IMR-90 (cell line): ENCODE measurements around the gene TM7SF2. TPM values are rescaled to one million over a fixed set of nuclear protein-coding genes. Genes with fewer than 3 reads are reported as not detected.

Experiments
- ATAC-seq: fragments of 200-7000 bp; cut with Tn5 transposase; 2 replicates; pipeline ENCODE4 v1.9.1; 2020; ENCODE audit warnings: low read depth, mild to moderate bottlenecking, moderate library complexity
- BruUV-seq: library from RNA; stranded (reverse); fragments of 400-500 nt; replicated peaks from 2 replicates; lab custom pipeline; 2021; lab: Mats Ljungman, UMichigan
- CTCF ChIA-PET: fragments of 300-600 bp; formaldehyde crosslinking; extraction: SDS; loops from one replicate; lab custom pipeline; 2021; ENCODE audit warnings: antibody characterized with exemption; lab: Yijun Ruan, JAX
- POLR2A ChIA-PET: fragments of 300-600 bp; sonication (Branson Sonifier 250); formaldehyde crosslinking; loops from one replicate; lab custom pipeline; 2022; ENCODE audit warnings: antibody characterized with exemption; ENCODE audit not compliant: unreplicated experiment; lab: Charles Lee
- DNase-seq: peaks from one replicate; pipeline ENCODE4 v3.0.0; 2013
- H2AFZ ChIP-seq: replicated peaks from 2 replicates; pipeline ENCODE3; 2013; ENCODE audit warnings: low read length, mild to moderate bottlenecking; ENCODE audit not compliant: poor library complexity
- H2AK5ac ChIP-seq: 2 replicates; pipeline ENCODE4 v1.6.1; 2013; ENCODE audit warnings: low read depth, low read length, inconsistent platforms
- H2AK9ac ChIP-seq: replicated peaks from 2 replicates; pipeline ENCODE3; 2013; ENCODE audit warnings: mild to moderate bottlenecking, low read depth, low read length, moderate library complexity; ENCODE audit not compliant: poor library complexity
- H2BK120ac ChIP-seq: 2 replicates; pipeline ENCODE4 v1.6.1; 2013; ENCODE audit warnings: low read depth, low read length, inconsistent platforms
- H2BK15ac ChIP-seq: 3 replicates; pipeline ENCODE4 v1.6.1; 2013; ENCODE audit warnings: low read depth, low read length, inconsistent platforms
- H2BK20ac ChIP-seq: 2 replicates; pipeline ENCODE4 v1.6.1; 2013; ENCODE audit warnings: low read depth, mild to moderate bottlenecking, inconsistent platforms, low read length, moderate library complexity
- H2BK5ac ChIP-seq: 2 replicates; pipeline ENCODE4 v1.6.1; 2013; ENCODE audit warnings: mild to moderate bottlenecking, low read depth, low read length, inconsistent platforms; ENCODE audit not compliant: poor library complexity, severe bottlenecking
- H3K14ac ChIP-seq: replicated peaks from 2 replicates; pipeline ENCODE4 v1.6.1; 2013; ENCODE audit warnings: low read depth, low read length, inconsistent platforms
- H3K18ac ChIP-seq: 2 replicates; pipeline ENCODE4 v1.6.1; 2013; ENCODE audit warnings: low read depth, low read length, control low read depth
- H3K23ac ChIP-seq: 2 replicates; pipeline ENCODE4 v1.6.1; 2013; ENCODE audit warnings: low read depth, low read length, inconsistent platforms
- H3K27ac ChIP-seq: 2 replicates; pipeline ENCODE4 v1.5.1; 2013; ENCODE audit warnings: mild to moderate bottlenecking, control low read depth, low read length; ENCODE audit not compliant: insufficient read depth
- H3K27me3 ChIP-seq: 2 replicates; pipeline ENCODE4 v1.6.1; 2013; ENCODE audit warnings: low read length; ENCODE audit not compliant: control insufficient read depth, insufficient read depth
- H3K36me3 ChIP-seq: 2 replicates; pipeline ENCODE4 v1.6.1; 2013; ENCODE audit warnings: low read length, mixed read lengths; ENCODE audit not compliant: control insufficient read depth, insufficient read depth
- H3K4ac ChIP-seq: 2 replicates; pipeline ENCODE4 v1.6.1; 2013; ENCODE audit warnings: low read depth, low read length, inconsistent platforms
- H3K4me1 ChIP-seq: 2 replicates; pipeline ENCODE4 v1.6.1; 2013; ENCODE audit warnings: low read length, mixed read lengths; ENCODE audit not compliant: control insufficient read depth, insufficient read depth
- H3K4me2 ChIP-seq: 2 replicates; pipeline ENCODE4 v1.6.1; 2013; ENCODE audit warnings: low read depth, mild to moderate bottlenecking, control low read depth, low read length, moderate library complexity
- H3K4me3 ChIP-seq: 2 replicates; pipeline ENCODE4 v1.5.1; 2013; ENCODE audit warnings: low read depth, mild to moderate bottlenecking, control low read depth, low read length, moderate library complexity; ENCODE audit not compliant: insufficient read depth
- H3K56ac ChIP-seq: 2 replicates; pipeline ENCODE4 v1.6.1; 2013; ENCODE audit warnings: low read length, inconsistent platforms; ENCODE audit not compliant: insufficient read depth; ENCODE audit errors: extremely low read depth
- H3K79me1 ChIP-seq, 2 experiments: 2 replicates each; pipeline ENCODE4 v1.6.1; 2013; ENCODE audit warnings: low read length in 2 of 2, inconsistent platforms in 1 of 2, low read depth in 1 of 2
- H3K9ac ChIP-seq: 2 replicates; pipeline ENCODE4 v1.6.1; 2013; ENCODE audit warnings: low read depth, low read length, control low read depth
- H3K9me1 ChIP-seq: 2 replicates; pipeline ENCODE4 v1.6.1; 2013; ENCODE audit warnings: low read length, inconsistent platforms; ENCODE audit not compliant: insufficient read depth
- H3K9me3 ChIP-seq: 2 replicates; pipeline ENCODE4 v1.6.1; 2013; ENCODE audit warnings: low read length; ENCODE audit not compliant: control insufficient read depth, insufficient read depth
- H4K20me1 ChIP-seq: 2 replicates; pipeline ENCODE4 v1.6.1; 2013; ENCODE audit warnings: low read length, inconsistent platforms; ENCODE audit not compliant: insufficient read depth
- H4K5ac ChIP-seq: 2 replicates; pipeline ENCODE4 v1.6.1; 2013; ENCODE audit warnings: mild to moderate bottlenecking, low read depth, low read length, control low read depth
- H4K8ac ChIP-seq, 2 experiments: 2 replicates each; pipeline ENCODE4 v1.6.1; 2013; ENCODE audit warnings: low read depth in 2 of 2, low read length in 2 of 2, control low read depth in 1 of 2, inconsistent platforms in 1 of 2
- H4K91ac ChIP-seq: 2 replicates; pipeline ENCODE4 v1.6.1; 2013; ENCODE audit warnings: low read depth, low read length, inconsistent platforms; ENCODE audit not compliant: insufficient read depth
- BHLHE40 ChIP-seq: fragments of 150-350 bp; IDR thresholded peaks from 2 replicates; pipeline ENCODE4 v1.6.1; 2016; ENCODE audit warnings: mild to moderate bottlenecking, low read depth, low read length
- CEBPB ChIP-seq: IDR thresholded peaks from 2 replicates; pipeline ENCODE4 v1.6.1; 2012; ENCODE audit warnings: low read depth, low read length, improper control_type of control experiment
- CHD1 ChIP-seq: IDR thresholded peaks from 2 replicates; pipeline ENCODE4 v1.6.1; 2012; ENCODE audit warnings: low read depth, low read length, improper control_type of control experiment
- ELK1 ChIP-seq: fragments of 150-350 bp; IDR thresholded peaks from 2 replicates; pipeline ENCODE4 v1.6.1; 2016; ENCODE audit warnings: low read depth, mild to moderate bottlenecking, low read length, moderate library complexity, borderline replicate concordance
- FOS ChIP-seq: fragments of 150-350 bp; IDR thresholded peaks from 2 replicates; pipeline ENCODE4 v1.6.1; 2016; ENCODE audit warnings: low read depth, low read length
- MAFK ChIP-seq: IDR thresholded peaks from 2 replicates; pipeline ENCODE4 v1.6.1; 2012; ENCODE audit warnings: low read depth, low read length, improper control_type of control experiment
- MAZ ChIP-seq: IDR thresholded peaks from 2 replicates; pipeline ENCODE4 v1.6.1; 2012; ENCODE audit warnings: low read depth, mild to moderate bottlenecking, low read length, improper control_type of control experiment, moderate library complexity, borderline replicate concordance
- MXI1 ChIP-seq: IDR thresholded peaks from 2 replicates; pipeline ENCODE4 v1.6.1; 2012; ENCODE audit warnings: low read depth, mild to moderate bottlenecking, low read length, moderate library complexity, borderline replicate concordance
- NFE2L2 ChIP-seq: fragments of 150-350 bp; IDR thresholded peaks from 2 replicates; pipeline ENCODE4 v1.6.1; 2016; ENCODE audit warnings: low read depth, mild to moderate bottlenecking, low read length
- POLR2A ChIP-seq: IDR thresholded peaks from 2 replicates; pipeline ENCODE4 v1.6.1; 2012; ENCODE audit warnings: mild to moderate bottlenecking, low read depth, low read length
- RAD21 ChIP-seq: IDR thresholded peaks from 2 replicates; pipeline ENCODE4 v1.6.1; 2012; ENCODE audit warnings: low read length, improper control_type of control experiment
- RCOR1 ChIP-seq: IDR thresholded peaks from 2 replicates; pipeline ENCODE4 v1.6.1; 2012; ENCODE audit warnings: mild to moderate bottlenecking, low read length, improper control_type of control experiment; ENCODE audit not compliant: insufficient replicate concordance
- RFX5 ChIP-seq: IDR thresholded peaks from 2 replicates; pipeline ENCODE4 v1.8.0; 2012; ENCODE audit warnings: low read depth, mild to moderate bottlenecking, low read length, moderate library complexity
- SMC3 ChIP-seq: fragments of 150-350 bp; IDR thresholded peaks from 2 replicates; pipeline ENCODE4 v1.6.1; 2016; ENCODE audit warnings: low read depth, mild to moderate bottlenecking, antibody characterized with exemption, low read length, moderate library complexity
- USF2 ChIP-seq: fragments of 150-350 bp; IDR thresholded peaks from 2 replicates; pipeline ENCODE4 v1.6.1; 2017; ENCODE audit warnings: mild to moderate bottlenecking, antibody characterized with exemption, low read length, low read depth
- WGBS, 2 experiments: methylation state at CpG; one replicate each; pipeline versions ENCODE4 v1.1.5 to v1.1.7; 2013; ENCODE audit warnings: missing lambda C conversion rate in 2 of 2; ENCODE audit not compliant: insufficient read length in 1 of 2; ENCODE audit errors: extremely low coverage in 2 of 2; 5-methylcytosine and 5-hydroxymethylcytosine counted together
- dilution Hi-C: fragments of 300-500 bp; cut with HindIII; formaldehyde crosslinking; loops from one replicate; pipeline ENCODE4 v1.14.3; 2018; ENCODE audit warnings: low sequenced_read_pairs; ENCODE audit not compliant: unreplicated experiment
- in situ Hi-C: fragments of 300-500 bp; cut with MboI; formaldehyde crosslinking; loops from 3 replicates; pipeline ENCODE4 v1.14.3; 2019; ENCODE audit warnings: low sequenced_read_pairs, inconsistent platforms, mixed read lengths
- intact Hi-C: fragments of 100-400 bp; cut with micrococcal nuclease; formaldehyde crosslinking; loops from 2 replicates; pipeline ENCODE4 v1.10.0; 2022
- polyA plus RNA-seq, 3 experiments: library from polyadenylated mRNA; depleted of rRNA; stranded (reverse); fragments of >200 nt; gene quantifications; 2 replicates each; pipeline ENCODE4 v1.2.3, GENCODE V29; 2012; ENCODE audit warnings: low replicate concordance in 1 of 3
- total RNA-seq: library from RNA; depleted of rRNA; stranded (reverse); fragments of >200 nt; gene quantifications from 2 replicates; pipeline ENCODE4 v1.2.3, GENCODE V29; 2012
- TF ChIP-seq, protein P1 (sequence below): conservative IDR thresholded peaks from 2 replicates; pipeline ENCODE4 v1.5.1; 2012; ENCODE audit warnings: mild to moderate bottlenecking, low read depth, low read length, improper control_type of control experiment

TM7SF2 gene
- total and polyA plus RNA-seq, 2 of the 4 experiments (the other 2 are of a cell fraction): 5.7 to 7.6 TPM

- Histone ChIP-seq H3K18ac (no peak overlapping the region), H3K27me3 (peaks cover 16% of the 10 kb centered on the region; the same call in 1 of the 2 replicates), H2AFZ (peak overlapping the region; percentile 67), H3K4me2 (no peak overlapping the region), H3K9me3 (no peaks in the 10 kb centered on the region), H3K4ac (no peak overlapping the region), H4K91ac (no peak overlapping the region), H2BK15ac (no peak overlapping the region), H2BK20ac (no peak overlapping the region), H2BK120ac (no peak overlapping the region), H3K4me3 (no peak overlapping the region), H4K8ac (no peak overlapping the region), H3K14ac (no peak overlapping the region), H3K36me3 (no peaks in the 10 kb centered on the region), H3K79me1 (no peaks in the 10 kb centered on the region), H2AK5ac (no peak overlapping the region), H4K20me1 (no peaks in the 10 kb centered on the region), H3K9ac (no peak overlapping the region), H4K5ac (no peak overlapping the region), H3K27ac (no peak overlapping the region), H2AK9ac (no peak overlapping the region), H3K9me1 (peaks cover 5% of the 10 kb centered on the region; the same call in 1 of the 2 replicates), H3K23ac (no peak overlapping the region), H2BK5ac (no peak overlapping the region), H3K56ac (no peak overlapping the region), H3K4me1 (no peaks in the 10 kb centered on the region)
- WGBS, 2 experiments: no CpG with 5 or more reads among the region's 3 CpGs
- DNase-seq (no peak), ATAC-seq (no peak)
- intact Hi-C loops (no loop called here), dilution Hi-C loops (no loop called here), in situ Hi-C loops (no loop called here)
- no TSS peak for BruUV-seq
- ChIA-PET CTCF (interaction anchor here (0.6 kb wide), 1 partner anchor 980 kb away, joined by 3 read pairs; no protein-coding TSS in a partner anchor), POLR2A (no interaction called here)
- TF ChIP-seq RFX5 (no peak), CHD1 (no peak), SMC3 (no peak), MAFK (no peak), ELK1 (no peak), MXI1 (no peak), NFE2L2 (no peak), POLR2A (no peak), BHLHE40 (no peak), USF2 (no peak), RAD21 (no peak), FOS (no peak), MAZ (no peak), CEBPB (no peak), RCOR1 (no peak)
- TF ChIP-seq, protein P1, sequence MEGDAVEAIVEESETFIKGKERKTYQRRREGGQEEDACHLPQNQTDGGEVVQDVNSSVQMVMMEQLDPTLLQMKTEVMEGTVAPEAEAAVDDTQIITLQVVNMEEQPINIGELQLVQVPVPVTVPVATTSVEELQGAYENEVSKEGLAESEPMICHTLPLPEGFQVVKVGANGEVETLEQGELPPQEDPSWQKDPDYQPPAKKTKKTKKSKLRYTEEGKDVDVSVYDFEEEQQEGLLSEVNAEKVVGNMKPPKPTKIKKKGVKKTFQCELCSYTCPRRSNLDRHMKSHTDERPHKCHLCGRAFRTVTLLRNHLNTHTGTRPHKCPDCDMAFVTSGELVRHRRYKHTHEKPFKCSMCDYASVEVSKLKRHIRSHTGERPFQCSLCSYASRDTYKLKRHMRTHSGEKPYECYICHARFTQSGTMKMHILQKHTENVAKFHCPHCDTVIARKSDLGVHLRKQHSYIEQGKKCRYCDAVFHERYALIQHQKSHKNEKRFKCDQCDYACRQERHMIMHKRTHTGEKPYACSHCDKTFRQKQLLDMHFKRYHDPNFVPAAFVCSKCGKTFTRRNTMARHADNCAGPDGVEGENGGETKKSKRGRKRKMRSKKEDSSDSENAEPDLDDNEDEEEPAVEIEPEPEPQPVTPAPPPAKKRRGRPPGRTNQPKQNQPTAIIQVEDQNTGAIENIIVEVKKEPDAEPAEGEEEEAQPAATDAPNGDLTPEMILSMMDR: no peak
Measured at GRCh38 chr11:65063532-65063931, 48.1 kb upstream of the TM7SF2 start.
